Naive B cell (primary cell): ENCODE data around the gene NT5DC2. TPM values are rescaled to one million over a fixed set of nuclear protein-coding genes. Genes with fewer than 3 reads are reported as not detected.

ENCODE experiments used
- ATAC-seq, 2 donors: fragments of 150-1000 bp; cut with Tn5 transposase; 2 replicates each; pipeline ENCODE4 v1.10.0; 2021; ENCODE audit warnings: low read depth in 2 of 2, mild to moderate bottlenecking in 2 of 2, moderate library complexity in 2 of 2
- DNase-seq: peaks from one replicate; pipeline ENCODE4 v3.0.0; 2022
- H3K27ac Mint-ChIP-seq, 6 donors: one replicate each; pipeline ENCODE4 v1.8.0; 2020 to 2022; ENCODE audit warnings: mild to moderate bottlenecking in 6 of 6, mixed read lengths in 6 of 6, moderate library complexity in 5 of 6, inconsistent platforms in 2 of 6
- H3K27me3 Mint-ChIP-seq, 3 donors: one replicate each; pipeline ENCODE4 v1.8.0; 2021 to 2022; ENCODE audit warnings: mixed read lengths in 3 of 3, mild to moderate bottlenecking in 1 of 3
- H3K36me3 Mint-ChIP-seq, 2 donors: one replicate each; pipeline ENCODE4 v1.8.0; 2020 to 2022; ENCODE audit warnings: mixed read lengths in 2 of 2, inconsistent platforms in 1 of 2, mild to moderate bottlenecking in 1 of 2
- H3K4me1 Mint-ChIP-seq, 3 donors: one replicate each; pipeline ENCODE4 v1.8.0; 2020 to 2022; ENCODE audit warnings: mixed read lengths in 3 of 3, inconsistent platforms in 1 of 3, mild to moderate bottlenecking in 1 of 3, moderate library complexity in 1 of 3
- H3K4me3 Mint-ChIP-seq, 8 donors: one replicate each; pipeline ENCODE4 v1.8.0; 2020 to 2022; ENCODE audit warnings: mild to moderate bottlenecking in 8 of 8, mixed read lengths in 8 of 8, moderate library complexity in 8 of 8, inconsistent platforms in 2 of 8
- H3K9me3 Mint-ChIP-seq, 7 donors: one replicate each; pipeline ENCODE4 v1.8.0; 2020 to 2022; ENCODE audit warnings: mixed read lengths in 7 of 7, mild to moderate bottlenecking in 5 of 7, inconsistent platforms in 2 of 7, moderate library complexity in 1 of 7
- polyA plus RNA-seq, 6 donors: library from polyadenylated mRNA; unstranded; fragments of 300-500 nt; fragmentation: Illumina TruSeq; gene quantifications; one replicate each; pipeline ENCODE4 v1.2.3, GENCODE V29; 2021; ENCODE audit warnings: low read depth in 6 of 6

The NT5DC2 gene
- under 1 TPM in 2 of 6 donors, not detected in 4; 0.13 to 0.86 TPM for polyA plus RNA-seq

- ATAC-seq (peak; percentile 29 to 32), DNase-seq (peak; percentile 69)
- Mint-ChIP-seq H3K27me3 (peaks cover 0 to 6% (median 0%) of the 10 kb centered on the region in 3 donors), H3K9me3 (no peaks in the 10 kb centered on the region), H3K4me3 (peak within 1 kb of the TSS; percentile 75 to 92 (median 86)), H3K4me1 (peaks cover 25 to 44% (median 43%) of the 10 kb centered on the region in 3 donors), H3K36me3 (peaks cover 0 to under 1% of the 10 kb centered on the region in 2 donors), H3K27ac (peak within 1 kb of the TSS in 5 of 6 donors; percentile 49 to 88 (median 85))
These were observed at the start of gene NT5DC2 for GRCh38 chr3:52533623-52534280. Gene NT5DC2 (minus strand): TSS chr3:52533857. CDS start chr3:52533737, 120 bp downstream.

- H3K36me3 Mint-ChIP-seq = peaks cover 24 to 28% of the 10 kb centered on the region in 2 donors
- peak overlapping the region in 1 of 6 donors; percentile 33 for H3K27ac Mint-ChIP-seq
These were observed 40.7 kb upstream of the NT5DC2 start for GRCh38 chr3:52574056-52574965.

GRCh38 chr3:52572221-52572620 is 38.6 kb upstream of the NT5DC2 start:
- H3K27ac Mint-ChIP-seq = no peak overlapping the region
- DNase-seq (no peak), ATAC-seq (no peak)
- H3K27me3 Mint-ChIP-seq = no peaks in the 10 kb centered on the region
- peaks cover 6 to 10% of the 10 kb centered on the region in 2 donors for H3K36me3 Mint-ChIP-seq
- no peaks in the 10 kb centered on the region for H3K9me3 Mint-ChIP-seq
- no peak overlapping the region for H3K4me3 Mint-ChIP-seq
- no peaks in the 10 kb centered on the region for H3K4me1 Mint-ChIP-seq

More at GRCh38 chr3:52574056-52574965, 40.7 kb upstream of the NT5DC2 start:
- H3K4me1 Mint-ChIP-seq = no peaks in the 10 kb centered on the region
- no peaks in the 10 kb centered on the region for H3K27me3 Mint-ChIP-seq
- DNase-seq = no peak
- H3K4me3 Mint-ChIP-seq = no peak overlapping the region
- no peaks in the 10 kb centered on the region for H3K9me3 Mint-ChIP-seq
- no peak for ATAC-seq

GRCh38 chr3:52570076-52570475 is 36.4 kb upstream of the NT5DC2 start:
- no peak for ATAC-seq
- peak overlapping the region in 3 of 6 donors; percentile 31 to 98 (median 78) for H3K27ac Mint-ChIP-seq
- no peaks in the 10 kb centered on the region for H3K36me3 Mint-ChIP-seq
- H3K4me3 Mint-ChIP-seq = no peak overlapping the region
- H3K27me3 Mint-ChIP-seq = no peaks in the 10 kb centered on the region
- H3K9me3 Mint-ChIP-seq = no peaks in the 10 kb centered on the region
- no peak for DNase-seq
- H3K4me1 Mint-ChIP-seq = no peaks in the 10 kb centered on the region

- Mint-ChIP-seq H3K9me3 (no peaks in the 10 kb centered on the region), H3K27ac (peak overlapping the region in 3 of 6 donors; percentile 58 to 81 (median 63)), H3K4me1 (no peaks in the 10 kb centered on the region), H3K4me3 (no peak overlapping the region), H3K36me3 (no peaks in the 10 kb centered on the region), H3K27me3 (no peaks in the 10 kb centered on the region)
- ATAC-seq (no peak), DNase-seq (no peak)
These were observed 34.4 kb upstream of the NT5DC2 start for GRCh38 chr3:52568069-52568468.

GRCh38 chr3:52563984-52564383 is 30.3 kb upstream of the NT5DC2 start:
- H3K4me1 Mint-ChIP-seq = no peaks in the 10 kb centered on the region
- no peak overlapping the region for H3K4me3 Mint-ChIP-seq
- DNase-seq (no peak), ATAC-seq (no peak)
- H3K27ac Mint-ChIP-seq = no peak overlapping the region
- no peaks in the 10 kb centered on the region for H3K9me3 Mint-ChIP-seq
- peaks cover 12 to 13% of the 10 kb centered on the region in 2 donors for H3K36me3 Mint-ChIP-seq
- H3K27me3 Mint-ChIP-seq = no peaks in the 10 kb centered on the region

- DNase-seq (no peak), ATAC-seq (no peak)
- peak overlapping the region in 1 of 6 donors; percentile 33 for H3K27ac Mint-ChIP-seq
- H3K4me3 Mint-ChIP-seq = no peak overlapping the region
- H3K27me3 Mint-ChIP-seq = no peaks in the 10 kb centered on the region
- no peaks in the 10 kb centered on the region for H3K9me3 Mint-ChIP-seq
- H3K4me1 Mint-ChIP-seq = no peaks in the 10 kb centered on the region
- peaks cover 13 to 19% of the 10 kb centered on the region in 2 donors for H3K36me3 Mint-ChIP-seq
These were observed 27.5 kb upstream of the NT5DC2 start for GRCh38 chr3:52561028-52561747.

- no peaks in the 10 kb centered on the region for H3K9me3 Mint-ChIP-seq
- DNase-seq = no peak
- H3K4me1 Mint-ChIP-seq = peaks cover 0 to 5% (median 0%) of the 10 kb centered on the region in 3 donors
- peak overlapping the region in 1 of 6 donors; percentile 26 for H3K27ac Mint-ChIP-seq
- ATAC-seq = no peak
- no peaks in the 10 kb centered on the region for H3K27me3 Mint-ChIP-seq
- H3K4me3 Mint-ChIP-seq = no peak overlapping the region
- peaks cover 17 to 27% of the 10 kb centered on the region in 2 donors for H3K36me3 Mint-ChIP-seq
These were observed 24.8 kb upstream of the NT5DC2 start for GRCh38 chr3:52558436-52558835.

GRCh38 chr3:52557011-52557960 is 23.6 kb upstream of the NT5DC2 start:
- DNase-seq = no peak
- no peak overlapping the region for H3K4me3 Mint-ChIP-seq
- H3K27me3 Mint-ChIP-seq = no peaks in the 10 kb centered on the region
- peak overlapping the region in 2 of 6 donors; percentile 42 to 69 for H3K27ac Mint-ChIP-seq
- no peaks in the 10 kb centered on the region for H3K9me3 Mint-ChIP-seq
- peaks cover 17 to 27% of the 10 kb centered on the region in 2 donors for H3K36me3 Mint-ChIP-seq
- peaks cover 0 to 5% (median 0%) of the 10 kb centered on the region in 3 donors for H3K4me1 Mint-ChIP-seq
- ATAC-seq = no peak

GRCh38 chr3:52555056-52555455 is 21.4 kb upstream of the NT5DC2 start:
- peaks cover 13 to 23% of the 10 kb centered on the region in 2 donors for H3K36me3 Mint-ChIP-seq
- DNase-seq (no peak), ATAC-seq (no peak)
- H3K27me3 Mint-ChIP-seq = no peaks in the 10 kb centered on the region
- no peak overlapping the region for H3K4me3 Mint-ChIP-seq
- H3K9me3 Mint-ChIP-seq = no peaks in the 10 kb centered on the region
- peaks cover 0 to 5% (median 0%) of the 10 kb centered on the region in 3 donors for H3K4me1 Mint-ChIP-seq
- H3K27ac Mint-ChIP-seq = peak overlapping the region in 1 of 6 donors; percentile 39

- Mint-ChIP-seq H3K9me3 (no peaks in the 10 kb centered on the region), H3K27ac (peak overlapping the region in 1 of 6 donors; percentile 65), H3K4me3 (no peak overlapping the region), H3K27me3 (no peaks in the 10 kb centered on the region), H3K4me1 (peaks cover 0 to 5% (median 0%) of the 10 kb centered on the region in 3 donors), H3K36me3 (peaks cover 4 to 15% of the 10 kb centered on the region in 2 donors)
- DNase-seq = no peak
- ATAC-seq = no peak
These were observed 20.5 kb upstream of the NT5DC2 start for GRCh38 chr3:52554026-52554755.

- H3K9me3 Mint-ChIP-seq = no peaks in the 10 kb centered on the region
- H3K36me3 Mint-ChIP-seq = peaks cover 4 to 7% of the 10 kb centered on the region in 2 donors
- peaks cover 0 to 5% (median 0%) of the 10 kb centered on the region in 3 donors for H3K4me1 Mint-ChIP-seq
- no peak for DNase-seq
- H3K27ac Mint-ChIP-seq = peak overlapping the region in 2 of 6 donors; percentile 89 to 92
- no peak for ATAC-seq
- H3K27me3 Mint-ChIP-seq = no peaks in the 10 kb centered on the region
- H3K4me3 Mint-ChIP-seq = no peak overlapping the region
These were observed 18.4 kb upstream of the NT5DC2 start for GRCh38 chr3:52552089-52552488.
